Left lung (tissue), 10 donors: ENCODE data around the gene CACNA1C. TPM values are rescaled to one million over a fixed set of nuclear protein-coding genes. Genes with fewer than 3 reads are reported as not detected.

Experiments
- ATAC-seq: fragments of 200-7000 bp; cut with Tn5 transposase; one replicate; pipeline ENCODE4 v1.9.1; 2020; ENCODE audit warnings: moderate library complexity
- DNase-seq, 4 donors: peaks; one replicate each; pipeline ENCODE4 v3.0.0-alpha.2; 2013 to 2020
- H3K27ac ChIP-seq, 2 donors: fragments of 200-600 bp; sonication (generic) in 1 of 2; one replicate each; pipeline versions ENCODE4 v1.5.0 to v1.8.0; 2020 to 2021
- H3K27me3 ChIP-seq, 2 donors: fragments of 200-600 bp; sonication (generic) in 1 of 2; one replicate each; pipeline versions ENCODE4 v1.5.0 to v1.8.0; 2020 to 2021
- H3K36me3 ChIP-seq, 2 donors: fragments of 200-600 bp; sonication (generic) in 1 of 2; one replicate each; pipeline versions ENCODE4 v1.5.0 to v1.8.0; 2020 to 2021
- H3K4me1 ChIP-seq, 2 donors: fragments of 200-600 bp; one replicate each; pipeline ENCODE4 v1.8.0; 2021
- H3K4me3 ChIP-seq, 2 donors: fragments of 200-600 bp; sonication (generic) in 1 of 2; one replicate each; pipeline versions ENCODE4 v1.5.0 to v1.8.0; 2020 to 2021; ENCODE audit warnings: mild to moderate bottlenecking in 1 of 2
- H3K9me3 ChIP-seq, 2 donors: fragments of 200-600 bp; sonication (generic) in 1 of 2; one replicate each; pipeline versions ENCODE4 v1.5.0 to v1.8.0; 2020 to 2021
- intact Hi-C, 2 donors: fragments of 100-400 bp; cut with DNase I; formaldehyde crosslinking; loops; one replicate each; pipeline versions ENCODE4 v1.11.2 to v1.14.2; 2022
- polyA plus RNA-seq, 6 donors: library from polyadenylated mRNA; unstranded; fragments of 120-200 nt; gene quantifications; one replicate each; pipeline ENCODE4 v1.2.1, GENCODE V29; 2013; ENCODE audit not compliant: insufficient read length in 6 of 6
- total RNA-seq, 2 donors: library from RNA; stranded (reverse); fragmentation: NEBNext Ultra II Directional; extraction: Animal tissue kit (Norgen Biotek cat#: 25700); gene quantifications; one replicate each; pipeline ENCODE4 v1.2.1, GENCODE V29; 2021
- TF ChIP-seq, protein P1 (sequence below), 2 donors: fragments of 200-600 bp; sonication (generic) in 1 of 2; IDR thresholded peaks; one replicate each; pipeline versions ENCODE4 v1.5.0 to v1.8.0; 2021; ENCODE audit warnings: antibody characterized with exemption in 2 of 2
- donor health status: DM: no; HTN: yes; CAD: no.
- donor health status: DM: no; HTN: no; CAD: no.

CACNA1C gene
- total and polyA plus RNA-seq, 8 donors = 11.9 to 21.9 (median 14.2) TPM

DNA sequence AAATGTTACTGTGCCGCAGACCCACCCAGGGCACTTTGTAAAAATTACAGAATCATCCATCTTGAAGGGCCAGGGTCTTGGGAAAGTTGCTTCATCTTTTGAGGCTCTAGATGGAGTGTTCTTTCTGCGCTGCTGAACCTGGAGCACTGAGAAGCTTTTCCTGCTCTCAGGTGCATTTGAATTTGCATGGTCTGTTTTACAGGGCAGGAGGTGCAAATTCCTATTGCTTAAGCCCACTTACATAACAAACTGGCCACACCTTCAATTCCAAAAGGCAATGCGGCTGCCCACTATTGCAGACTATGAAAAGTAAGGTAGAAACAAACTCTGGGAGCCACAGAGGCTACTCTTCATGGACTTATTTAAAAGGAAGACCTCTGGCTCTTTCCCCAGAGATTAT is 254.8 kb downstream of the CACNA1C start:
- DNase-seq (no peak), ATAC-seq (no peak)
- Histone ChIP-seq H3K9me3 (no peaks in the 10 kb centered on the region), H3K27ac (no peak overlapping the region), H3K4me1 (peaks cover 0 to 23% of the 10 kb centered on the region in 2 donors), H3K27me3 (no peaks in the 10 kb centered on the region), H3K36me3 (no peaks in the 10 kb centered on the region), H3K4me3 (no peak overlapping the region)
- intact Hi-C loops = no loop called here
- TF ChIP-seq, protein P1, sequence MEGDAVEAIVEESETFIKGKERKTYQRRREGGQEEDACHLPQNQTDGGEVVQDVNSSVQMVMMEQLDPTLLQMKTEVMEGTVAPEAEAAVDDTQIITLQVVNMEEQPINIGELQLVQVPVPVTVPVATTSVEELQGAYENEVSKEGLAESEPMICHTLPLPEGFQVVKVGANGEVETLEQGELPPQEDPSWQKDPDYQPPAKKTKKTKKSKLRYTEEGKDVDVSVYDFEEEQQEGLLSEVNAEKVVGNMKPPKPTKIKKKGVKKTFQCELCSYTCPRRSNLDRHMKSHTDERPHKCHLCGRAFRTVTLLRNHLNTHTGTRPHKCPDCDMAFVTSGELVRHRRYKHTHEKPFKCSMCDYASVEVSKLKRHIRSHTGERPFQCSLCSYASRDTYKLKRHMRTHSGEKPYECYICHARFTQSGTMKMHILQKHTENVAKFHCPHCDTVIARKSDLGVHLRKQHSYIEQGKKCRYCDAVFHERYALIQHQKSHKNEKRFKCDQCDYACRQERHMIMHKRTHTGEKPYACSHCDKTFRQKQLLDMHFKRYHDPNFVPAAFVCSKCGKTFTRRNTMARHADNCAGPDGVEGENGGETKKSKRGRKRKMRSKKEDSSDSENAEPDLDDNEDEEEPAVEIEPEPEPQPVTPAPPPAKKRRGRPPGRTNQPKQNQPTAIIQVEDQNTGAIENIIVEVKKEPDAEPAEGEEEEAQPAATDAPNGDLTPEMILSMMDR (IDR thresholded peaks at IDR 0.05) = no peak

DNA sequence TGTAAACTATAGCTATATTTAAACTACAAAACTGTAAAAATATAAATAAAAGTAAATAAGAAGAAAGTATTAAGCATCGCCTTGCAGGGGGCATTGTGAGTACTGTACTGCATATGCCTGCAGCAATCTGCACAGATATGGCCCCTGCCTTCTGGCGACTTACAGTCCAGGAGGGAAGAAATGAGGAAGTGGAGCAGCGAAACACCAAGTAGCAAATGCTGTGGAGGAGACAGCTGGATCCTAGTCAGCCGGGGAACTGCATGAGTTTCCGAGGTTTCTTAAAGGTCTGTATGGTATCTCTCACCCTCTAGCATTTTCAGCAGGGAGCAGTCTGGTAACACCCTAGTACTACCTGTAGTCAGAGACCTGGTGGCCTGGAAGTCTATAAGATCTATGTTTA is 256.9 kb downstream of the CACNA1C start:
- Histone ChIP-seq H3K27ac (no peak overlapping the region), H3K4me1 (peaks cover 0 to 15% of the 10 kb centered on the region in 2 donors), H3K27me3 (no peaks in the 10 kb centered on the region), H3K9me3 (no peaks in the 10 kb centered on the region), H3K4me3 (no peak overlapping the region), H3K36me3 (no peaks in the 10 kb centered on the region)
- intact Hi-C loops = no loop called here
- DNase-seq (no peak), ATAC-seq (no peak)
- TF ChIP-seq, protein P1 (IDR thresholded peaks at IDR 0.05) = no peak

DNA sequence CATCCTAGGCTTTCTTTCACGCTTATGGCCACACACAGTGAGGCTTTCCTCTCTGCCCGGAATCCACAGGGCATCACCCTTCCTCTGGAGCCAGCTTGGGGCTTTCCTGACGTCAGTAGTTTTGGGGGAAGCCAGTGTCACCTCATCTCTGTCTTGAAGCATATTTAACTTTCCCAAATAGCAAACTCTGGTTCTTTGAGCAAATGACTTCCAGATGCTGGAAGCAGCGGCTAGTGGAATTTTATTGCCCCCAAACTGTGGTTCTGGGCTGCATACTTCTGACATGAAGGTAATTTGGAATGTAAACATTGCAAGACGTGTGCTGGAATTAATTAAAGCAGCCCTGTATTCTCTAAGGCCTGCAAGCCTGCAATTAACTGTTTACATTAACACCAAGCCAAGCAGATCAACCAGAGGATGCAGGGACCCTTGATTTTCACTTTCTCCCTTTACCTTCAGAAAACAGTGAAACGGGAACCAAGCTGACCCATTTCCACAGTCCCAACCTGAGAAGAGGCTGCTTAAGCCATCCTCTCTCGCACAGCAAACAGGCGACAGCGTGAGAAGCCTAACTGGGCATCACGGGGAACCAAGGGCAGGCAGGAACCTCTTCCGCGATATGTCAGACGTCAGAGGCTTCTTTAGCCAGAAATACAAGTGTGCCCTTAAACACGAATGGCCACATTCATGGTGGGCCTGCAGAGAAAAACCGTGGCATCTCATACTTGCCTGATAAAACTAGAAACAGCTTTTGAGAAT is 258.4 kb downstream of the CACNA1C start:
- H3K4me3 ChIP-seq = no peak overlapping the region
- H3K4me1 ChIP-seq = peaks cover 0 to 15% of the 10 kb centered on the region in 2 donors
- DNase-seq (no peak), ATAC-seq (no peak)
- no peaks in the 10 kb centered on the region for H3K36me3 ChIP-seq
- TF ChIP-seq, protein P1 (IDR thresholded peaks at IDR 0.05) = no peak
- no peaks in the 10 kb centered on the region for H3K9me3 ChIP-seq
- intact Hi-C loops = no loop called here
- no peaks in the 10 kb centered on the region for H3K27me3 ChIP-seq
- no peak overlapping the region for H3K27ac ChIP-seq

DNA sequence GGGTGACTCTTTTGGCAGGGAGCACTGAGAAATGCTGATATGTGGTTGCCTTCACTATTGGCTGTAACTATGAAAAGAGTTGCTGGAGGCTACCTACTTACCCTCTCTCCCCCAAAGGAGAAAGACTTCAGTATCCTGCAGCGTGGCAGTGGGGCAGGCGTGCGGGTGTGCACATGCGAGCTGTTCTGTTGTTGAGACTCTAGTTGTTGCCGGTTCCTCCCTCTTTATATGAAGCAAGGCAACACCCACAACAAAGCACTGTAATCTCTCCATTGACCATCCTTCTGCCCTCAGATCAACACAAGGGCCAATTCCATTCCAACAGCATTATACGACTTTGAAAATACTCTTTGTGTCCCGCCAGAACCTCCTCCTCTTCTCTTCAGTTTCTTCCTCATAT is 259.4 kb downstream of the CACNA1C start:
- no peak overlapping the region for H3K4me3 ChIP-seq
- no peaks in the 10 kb centered on the region for H3K9me3 ChIP-seq
- no peaks in the 10 kb centered on the region for H3K27me3 ChIP-seq
- no peak for ATAC-seq
- TF ChIP-seq, protein P1 (IDR thresholded peaks at IDR 0.05) = no peak
- H3K27ac ChIP-seq = no peak overlapping the region
- no peaks in the 10 kb centered on the region for H3K36me3 ChIP-seq
- H3K4me1 ChIP-seq = peaks cover 0 to 13% of the 10 kb centered on the region in 2 donors
- no peak for DNase-seq
- intact Hi-C loops = no loop called here

DNA sequence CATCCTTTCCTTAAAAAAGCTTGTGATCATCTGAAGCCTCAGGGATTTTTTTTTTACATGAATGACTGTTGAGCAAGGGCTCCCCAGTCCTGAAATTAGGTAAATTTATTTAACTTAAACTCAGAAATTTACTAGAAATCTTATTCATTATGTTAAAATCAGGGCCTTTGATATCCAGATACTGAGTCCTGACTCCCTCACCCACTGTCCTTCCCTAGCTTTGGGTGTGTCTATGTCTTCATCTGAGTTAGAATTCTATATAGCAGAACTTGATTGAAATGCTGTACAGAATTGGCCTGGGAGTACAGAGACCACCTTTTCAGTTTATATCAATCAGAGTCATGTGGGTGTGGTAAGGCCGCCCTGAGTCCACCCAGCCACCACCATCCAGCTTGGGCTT is 260.0 kb downstream of the CACNA1C start:
- ATAC-seq (no peak), DNase-seq (no peak)
- Histone ChIP-seq H3K4me3 (no peak overlapping the region), H3K27me3 (no peaks in the 10 kb centered on the region), H3K4me1 (peaks cover 0 to 7% of the 10 kb centered on the region in 2 donors), H3K36me3 (no peaks in the 10 kb centered on the region), H3K27ac (no peak overlapping the region), H3K9me3 (no peaks in the 10 kb centered on the region)
- TF ChIP-seq, protein P1 (IDR thresholded peaks at IDR 0.05) = no peak
- intact Hi-C loops = no loop called here
